Adrenal gland (tissue), 5 donors: ENCODE results near the gene INS.

Source experiments
- POLR2A ChIP-seq, 2 donors: fragments of 450-650 bp; IDR thresholded peaks; one replicate each; pipeline ENCODE4 v1.6.1; 2017; ENCODE audit warnings: antibody characterized with exemption in 2 of 2, mild to moderate bottlenecking in 2 of 2, moderate library complexity in 1 of 2
- TF ChIP-seq, protein P1 (sequence below), 6 experiments: fragments of 450-650 bp in 4 of 6; fragments of 200-600 bp in 2 of 6; sonication (generic) in 1 of 6; IDR thresholded peaks; 1 replicate in 5 of 6; 2 replicates in 1 of 6; pipeline versions ENCODE4 v1.5.1 to v1.8.0; 2016 to 2021; ENCODE audit warnings: antibody characterized with exemption in 6 of 6, mild to moderate bottlenecking in 2 of 6, moderate library complexity in 1 of 6
- donor health status: DM: no; HTN: no; CAD: no.

- TF ChIP-seq, protein P1, sequence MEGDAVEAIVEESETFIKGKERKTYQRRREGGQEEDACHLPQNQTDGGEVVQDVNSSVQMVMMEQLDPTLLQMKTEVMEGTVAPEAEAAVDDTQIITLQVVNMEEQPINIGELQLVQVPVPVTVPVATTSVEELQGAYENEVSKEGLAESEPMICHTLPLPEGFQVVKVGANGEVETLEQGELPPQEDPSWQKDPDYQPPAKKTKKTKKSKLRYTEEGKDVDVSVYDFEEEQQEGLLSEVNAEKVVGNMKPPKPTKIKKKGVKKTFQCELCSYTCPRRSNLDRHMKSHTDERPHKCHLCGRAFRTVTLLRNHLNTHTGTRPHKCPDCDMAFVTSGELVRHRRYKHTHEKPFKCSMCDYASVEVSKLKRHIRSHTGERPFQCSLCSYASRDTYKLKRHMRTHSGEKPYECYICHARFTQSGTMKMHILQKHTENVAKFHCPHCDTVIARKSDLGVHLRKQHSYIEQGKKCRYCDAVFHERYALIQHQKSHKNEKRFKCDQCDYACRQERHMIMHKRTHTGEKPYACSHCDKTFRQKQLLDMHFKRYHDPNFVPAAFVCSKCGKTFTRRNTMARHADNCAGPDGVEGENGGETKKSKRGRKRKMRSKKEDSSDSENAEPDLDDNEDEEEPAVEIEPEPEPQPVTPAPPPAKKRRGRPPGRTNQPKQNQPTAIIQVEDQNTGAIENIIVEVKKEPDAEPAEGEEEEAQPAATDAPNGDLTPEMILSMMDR (IDR thresholded peaks at IDR 0.05), result no peak
- TF ChIP-seq POLR2A (IDR thresholded peaks at IDR 0.05), result no peak
Measured at GRCh38 chr11:2210366-2211112, 49.5 kb upstream of the INS start.
